Activated naive CD8-positive, alpha-beta T cell treated with anti-CD3 and anti-CD28 coated beads, Interleukin-2, amount 50 U/mL, for 16 hours (primary cell): ENCODE results near the gene ARID4B.
"Not testable (repeated sequence)": the region's sequence is repeated elsewhere in the genome, so short reads cannot be mapped to it uniquely, and the experiment has no call there.

Experiments used
- DNase-seq: peaks from one replicate; pipeline ENCODE4 v3.0.0-alpha.2; 2020; ENCODE audit warnings: low read depth, low spot score

The ARID4B gene

DNA sequence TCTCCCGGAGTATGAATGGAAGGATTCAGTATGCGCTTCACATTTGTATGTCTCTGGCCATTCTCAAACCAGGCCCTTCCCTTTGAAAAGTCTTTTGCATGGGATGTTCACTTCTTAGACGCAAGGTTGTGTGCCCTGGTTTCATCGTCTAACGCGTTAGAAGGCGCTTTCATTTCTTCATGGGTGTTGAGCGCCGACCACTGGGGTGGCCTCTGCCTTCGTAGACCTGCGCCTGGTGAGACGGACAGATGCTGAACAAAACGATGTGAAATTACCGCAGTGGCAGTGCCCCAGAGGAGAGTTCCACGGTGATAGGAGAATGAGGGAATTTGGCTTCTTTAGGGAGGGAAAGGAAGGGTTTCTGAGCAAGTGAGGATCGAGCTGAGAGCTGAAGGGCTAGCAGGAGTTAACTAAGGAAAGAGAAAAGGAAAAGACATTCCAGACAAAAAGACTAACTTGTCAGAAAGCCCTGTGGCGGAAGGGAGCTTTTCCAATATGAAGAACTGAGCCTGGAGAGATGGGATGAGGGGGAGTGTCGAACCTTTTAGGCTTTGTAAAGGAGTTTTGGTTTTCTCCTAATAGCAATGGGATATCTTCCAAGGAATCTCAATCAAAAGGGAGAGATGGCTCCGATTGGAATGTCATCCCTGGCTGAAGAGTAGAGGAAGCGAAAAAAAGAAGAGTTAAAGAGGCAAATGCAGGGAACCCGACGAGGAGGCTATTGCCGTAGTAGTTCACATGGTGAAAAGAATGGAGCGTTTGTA is 1.3 kb upstream of the ARID4B start:
- DNase-seq, result no peak

DNA sequence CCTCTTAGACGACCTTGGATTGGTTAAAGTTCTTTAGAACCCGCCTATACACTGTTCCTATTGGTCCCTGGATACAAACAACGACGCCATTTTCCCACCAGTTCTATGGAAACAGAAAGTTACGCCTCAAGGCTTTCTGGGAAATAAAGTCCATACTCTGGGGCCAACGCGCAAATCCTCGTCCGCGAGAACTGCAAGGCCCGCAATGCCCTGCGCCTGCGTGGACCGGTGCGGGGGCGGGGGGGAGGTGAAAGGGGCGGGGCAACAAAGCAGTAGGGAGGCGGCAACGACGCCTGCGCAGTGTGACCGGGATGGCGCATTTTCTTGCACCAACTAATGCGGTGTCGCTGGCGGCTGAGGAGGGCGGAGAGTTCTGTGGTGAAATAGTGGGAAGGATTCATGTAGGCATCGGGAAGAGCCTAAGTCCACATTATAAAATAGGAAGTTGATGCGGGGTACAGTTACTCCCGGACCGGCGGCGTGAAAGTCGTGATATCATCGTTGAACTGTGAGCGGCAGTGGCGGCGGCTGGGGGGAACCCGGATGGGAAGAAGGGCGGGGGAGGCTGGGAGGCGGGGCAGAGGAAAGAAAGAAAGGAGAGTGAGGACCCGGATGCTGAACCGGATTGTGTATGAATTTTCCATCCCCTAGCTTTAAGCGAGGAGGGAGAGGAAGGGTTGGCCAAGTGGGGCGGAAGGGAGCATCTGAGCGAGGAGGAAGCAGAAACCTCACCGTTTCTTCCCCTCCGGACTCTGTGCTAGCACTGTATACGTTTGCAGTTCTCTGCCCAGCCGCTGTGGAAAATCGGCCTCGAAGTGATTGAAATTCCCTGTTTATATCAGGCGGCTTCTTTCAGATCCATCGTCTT is 526 bp upstream of the ARID4B start, which contains the start of gene GGPS1:
Gene GGPS1 (plus strand): TSS at position 300 of the 868 bp plus-strand sequence. CDS start 6,695 bp downstream, outside the sequence.
- peak; percentile 98 for DNase-seq

DNA sequence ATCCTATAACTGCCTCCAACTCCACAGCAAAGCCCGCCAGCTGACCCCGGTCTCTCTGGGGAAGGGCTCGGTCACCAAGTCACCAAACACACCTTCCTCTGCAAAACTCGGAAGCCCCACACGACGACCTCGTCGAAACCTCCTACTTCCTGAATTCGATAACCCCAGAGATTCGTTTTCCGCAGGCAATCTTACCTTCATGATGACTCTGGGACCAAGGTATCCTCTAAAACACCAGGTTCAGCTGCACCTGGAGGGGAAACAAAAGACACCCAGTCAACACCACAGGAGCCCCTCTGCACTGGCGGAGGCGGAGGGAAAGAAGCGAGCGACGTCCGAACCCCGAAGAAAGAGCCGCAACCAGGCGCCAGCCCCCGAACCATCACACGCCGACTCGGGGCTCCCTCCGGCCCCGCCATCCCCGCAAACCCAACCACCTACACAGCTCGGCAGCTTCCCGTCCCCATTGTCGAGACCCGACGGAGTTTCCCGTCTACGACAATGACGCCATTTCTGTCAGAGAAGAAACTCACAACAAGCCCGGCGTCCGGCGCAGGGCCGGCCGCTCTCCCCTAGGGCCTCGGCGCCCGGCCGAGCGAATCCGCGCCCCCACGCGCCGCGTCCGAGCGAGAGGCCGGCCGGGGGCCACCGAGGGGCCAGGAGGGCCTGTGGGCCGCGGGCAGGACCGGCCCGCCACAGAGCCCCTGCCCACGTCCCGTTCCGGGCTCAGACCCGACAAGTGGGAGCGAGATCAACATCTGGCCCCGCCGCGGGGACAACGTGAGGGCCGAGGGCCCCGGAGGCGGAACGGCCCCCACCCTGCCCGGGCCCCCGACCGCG is 1.0 kb downstream of the ARID4B start:
- DNase-seq, result peak; percentile 32

DNA sequence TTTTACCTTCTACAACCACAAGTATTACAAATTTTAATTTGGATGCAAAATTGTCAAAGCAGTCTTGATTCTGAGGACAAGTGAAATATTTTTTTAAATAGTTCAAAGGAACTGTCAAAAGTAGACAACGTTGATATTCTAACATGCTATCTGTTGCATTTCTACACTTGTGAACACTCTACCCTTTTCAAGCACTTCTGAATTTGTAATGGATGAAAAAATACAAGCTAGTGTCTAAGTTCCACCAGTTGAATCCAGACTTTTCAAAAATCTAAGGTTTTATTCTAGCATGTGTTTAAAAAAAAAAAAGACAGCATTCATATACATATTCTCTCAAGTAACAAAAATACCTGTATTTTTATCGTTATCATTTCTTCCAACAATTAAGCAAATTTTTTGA is 2.1 kb downstream of the ARID4B start:
- DNase-seq, result no peak

DNA sequence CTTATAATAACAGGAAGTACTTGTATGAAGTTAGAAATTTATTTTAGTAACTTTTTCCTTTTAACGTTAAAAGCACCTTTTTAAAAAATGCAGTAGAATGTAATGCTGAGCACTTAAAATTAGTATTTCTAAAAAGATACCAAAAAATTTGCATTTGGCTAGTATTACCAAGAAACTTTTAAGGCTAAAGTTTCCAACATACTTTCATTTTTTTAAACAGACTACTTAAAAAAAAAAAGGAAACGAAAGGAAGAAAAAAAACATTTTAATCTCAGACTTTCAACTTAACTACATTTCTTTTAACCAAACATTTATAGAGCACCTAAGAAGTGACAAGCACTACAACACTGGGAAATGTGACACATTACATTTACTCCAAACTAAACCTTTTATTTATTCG is 2.8 kb downstream of the ARID4B start:
- no peak for DNase-seq

DNA sequence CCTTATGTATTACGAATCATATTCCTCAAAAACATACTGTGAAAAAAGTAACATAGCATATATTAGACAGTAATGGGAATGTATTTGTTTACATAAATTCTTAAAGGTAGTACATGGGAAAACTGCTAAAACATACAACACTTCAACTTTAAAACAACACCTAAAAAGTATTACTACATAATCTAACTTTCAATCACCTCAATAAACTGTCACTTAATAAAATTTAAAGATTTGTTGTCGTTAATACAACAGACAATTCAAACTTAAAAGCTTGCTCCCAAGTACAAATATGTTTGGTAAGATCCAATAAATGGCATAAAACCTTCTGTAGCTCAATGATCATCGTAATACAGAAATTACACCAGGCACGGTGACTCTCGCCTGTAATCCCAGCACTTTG is 3.7 kb downstream of the ARID4B start:
- no peak for DNase-seq

DNA sequence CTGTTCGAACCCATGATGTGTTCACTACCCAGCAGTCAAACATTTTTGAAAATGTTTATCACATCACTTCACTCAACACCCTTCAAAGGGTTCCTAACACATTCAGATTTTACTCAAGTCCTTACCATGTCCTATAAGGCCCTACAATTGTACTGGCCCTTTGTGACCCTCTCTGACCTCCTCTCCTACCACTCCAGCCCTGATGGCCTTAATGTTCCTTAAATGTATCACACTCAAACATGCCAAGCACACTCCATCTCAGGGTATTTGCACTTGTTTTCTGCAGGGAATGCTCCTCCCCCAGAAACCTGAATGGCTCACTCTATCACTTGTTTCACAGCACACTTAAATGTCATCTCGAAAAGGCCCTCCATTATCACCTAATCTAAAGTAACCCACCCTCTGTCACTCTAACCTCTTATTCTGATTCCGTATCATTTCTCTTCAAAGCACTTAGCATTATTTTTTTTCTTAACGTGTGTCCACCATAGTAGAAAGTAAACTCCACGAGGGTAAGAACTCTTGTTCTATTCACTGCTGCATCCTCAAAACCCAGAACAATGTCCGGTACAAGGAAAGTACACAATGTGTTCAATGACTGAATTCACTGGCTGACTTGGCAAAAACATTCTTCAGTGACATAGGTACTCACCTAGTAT is 7.3 kb downstream of the ARID4B start:
- DNase-seq, result no peak

DNA sequence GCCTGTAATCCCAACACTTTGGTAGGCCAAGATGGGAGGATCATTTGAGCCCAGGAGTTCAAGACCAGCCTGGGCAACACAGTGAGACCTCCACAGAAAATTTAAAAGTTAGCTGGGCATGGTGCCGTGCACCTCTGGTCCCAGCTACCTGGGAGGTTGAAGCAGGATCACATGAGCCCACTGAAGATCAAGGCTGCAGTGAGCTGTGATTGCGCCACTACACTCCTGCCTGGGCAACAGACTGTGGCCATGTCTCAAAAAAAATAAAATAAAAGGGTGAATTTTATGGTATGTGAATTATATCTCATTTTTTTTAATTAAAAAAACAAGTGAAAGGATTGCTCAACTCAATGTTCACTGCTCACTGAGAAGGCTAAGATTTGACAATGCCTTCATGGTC is 8.7 kb downstream of the ARID4B start:
- DNase-seq, result no peak

DNA sequence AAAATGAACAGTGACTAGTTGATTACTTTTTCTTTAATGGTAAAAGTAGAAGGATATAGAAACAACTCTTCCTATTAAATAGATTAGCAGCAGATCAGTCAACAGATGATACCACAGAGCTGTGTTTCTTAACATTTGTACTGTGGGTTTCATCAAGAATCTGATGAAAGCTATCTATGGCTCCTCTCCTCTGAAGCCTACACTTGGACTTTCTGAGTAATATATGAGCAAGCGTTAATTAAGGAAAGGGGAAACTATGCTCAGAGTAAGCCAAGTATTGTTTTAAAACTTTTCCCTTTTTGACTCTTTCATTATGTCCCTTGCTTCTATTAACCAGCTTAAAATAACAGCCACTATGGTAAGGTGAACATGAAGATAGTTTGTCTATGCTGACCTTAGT is 10.8 kb downstream of the ARID4B start:
- no peak for DNase-seq

DNA sequence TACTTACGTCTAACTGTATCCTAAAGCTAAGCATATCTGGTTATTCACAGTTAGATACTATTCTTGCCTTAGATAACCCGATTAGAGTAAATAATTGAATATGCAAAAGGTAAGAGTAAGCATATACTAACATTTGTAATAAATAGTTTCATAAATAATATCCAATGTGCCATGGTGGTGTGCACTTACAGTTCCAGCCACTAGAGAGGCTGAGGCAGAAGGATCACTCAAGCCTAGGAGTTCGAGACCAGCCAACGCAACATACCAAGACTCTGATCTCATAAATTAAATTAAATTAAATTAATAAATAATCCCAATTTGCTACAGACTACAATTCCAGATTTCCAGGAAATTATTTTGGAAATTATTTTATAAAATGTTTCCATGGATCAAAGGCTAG is 12.2 kb downstream of the ARID4B start:
- no peak for DNase-seq

DNA sequence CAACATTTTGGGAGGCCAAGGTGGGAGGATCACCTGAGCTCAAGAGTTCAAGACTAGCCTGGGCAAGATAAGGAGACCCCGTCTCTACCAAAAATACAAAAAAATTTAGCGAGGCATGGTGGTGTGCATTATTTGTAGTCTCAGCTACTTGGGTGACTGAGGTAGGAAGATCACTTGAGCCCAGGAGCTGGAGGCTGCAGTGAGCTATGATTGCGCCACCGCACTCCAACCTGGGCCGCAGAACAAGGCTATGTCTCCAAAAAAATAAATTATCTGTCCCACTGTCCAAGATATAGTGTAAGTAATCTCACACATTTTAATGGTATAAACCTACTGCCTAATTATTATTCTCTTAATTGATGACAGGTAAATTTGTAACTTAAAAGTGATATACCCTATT is 12.8 kb downstream of the ARID4B start:
- DNase-seq, result no peak

DNA sequence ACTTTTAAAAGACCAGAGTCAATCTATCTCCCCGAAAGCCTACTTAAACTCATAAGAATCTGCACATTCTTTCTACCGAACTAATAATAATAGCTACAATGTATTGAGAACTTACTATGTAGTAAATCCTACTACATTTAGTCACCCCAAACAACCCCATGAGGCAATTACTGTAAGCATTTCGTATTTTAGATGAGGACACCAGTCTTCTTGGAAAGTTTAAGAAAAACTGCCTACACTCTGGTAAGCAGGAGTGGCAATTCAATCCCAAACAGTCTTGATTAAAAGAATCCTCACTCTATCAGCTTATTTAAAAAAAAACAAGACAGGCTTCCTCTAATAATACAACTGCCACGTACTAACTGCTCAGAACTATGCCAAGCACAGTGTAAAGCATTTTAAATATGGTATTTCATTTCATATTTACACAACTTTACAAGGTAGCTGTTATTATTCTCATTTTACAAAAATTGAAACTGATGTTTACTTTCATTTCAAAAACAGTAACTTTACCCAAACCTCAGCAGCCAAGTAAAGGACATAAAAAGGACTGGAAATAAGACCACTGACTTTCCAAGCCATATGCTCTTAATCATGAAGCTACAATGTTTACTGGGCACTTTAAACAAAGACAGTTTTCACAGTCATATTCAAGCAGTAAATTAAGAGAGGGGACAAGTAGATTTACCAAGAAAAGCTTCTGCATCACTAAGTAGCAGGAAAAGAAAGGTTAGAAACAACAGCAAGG is 13.9 kb downstream of the ARID4B start:
- no peak for DNase-seq

DNA sequence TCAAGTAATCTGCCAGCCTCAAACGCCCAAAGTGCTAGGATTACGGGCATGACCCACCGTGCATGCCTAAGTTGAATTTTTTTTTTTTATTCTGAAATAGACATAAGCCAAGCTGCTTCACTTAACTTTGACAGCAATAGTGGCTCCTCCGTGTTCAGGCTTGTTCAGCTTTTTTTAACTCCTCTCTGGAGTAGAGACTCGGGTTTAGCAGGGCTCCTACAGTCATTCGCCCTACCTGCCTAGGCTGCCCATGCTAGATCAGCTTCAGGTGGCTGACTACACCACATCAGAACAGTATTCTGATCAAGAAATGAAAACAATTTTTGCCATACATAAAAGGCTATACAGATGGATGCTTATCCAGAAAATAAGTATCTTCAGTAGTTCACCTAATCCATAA is 14.7 kb downstream of the ARID4B start:
- no peak for DNase-seq

DNA sequence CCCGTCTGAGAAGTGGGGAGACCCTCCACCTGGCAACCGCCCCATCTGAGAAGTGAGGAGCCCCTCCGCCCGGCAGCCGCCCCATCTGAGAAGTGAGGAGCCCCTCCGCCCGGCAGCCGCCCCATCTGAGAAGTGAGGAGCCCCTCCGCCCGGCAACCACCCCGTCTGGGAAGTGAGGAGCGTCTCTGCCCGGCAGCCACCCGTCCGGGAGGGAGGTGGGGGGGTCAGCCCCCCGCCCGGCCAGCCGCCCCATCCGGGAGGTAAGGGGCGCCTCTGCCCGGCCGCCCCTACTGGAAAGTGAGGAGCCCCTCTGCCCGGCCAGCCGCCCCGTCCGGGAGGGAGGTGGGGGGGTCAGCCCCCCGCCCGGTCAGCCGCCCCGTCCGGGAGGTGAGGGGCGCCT is 18.8 kb downstream of the ARID4B start:
- not testable (repeated sequence) for DNase-seq

DNA sequence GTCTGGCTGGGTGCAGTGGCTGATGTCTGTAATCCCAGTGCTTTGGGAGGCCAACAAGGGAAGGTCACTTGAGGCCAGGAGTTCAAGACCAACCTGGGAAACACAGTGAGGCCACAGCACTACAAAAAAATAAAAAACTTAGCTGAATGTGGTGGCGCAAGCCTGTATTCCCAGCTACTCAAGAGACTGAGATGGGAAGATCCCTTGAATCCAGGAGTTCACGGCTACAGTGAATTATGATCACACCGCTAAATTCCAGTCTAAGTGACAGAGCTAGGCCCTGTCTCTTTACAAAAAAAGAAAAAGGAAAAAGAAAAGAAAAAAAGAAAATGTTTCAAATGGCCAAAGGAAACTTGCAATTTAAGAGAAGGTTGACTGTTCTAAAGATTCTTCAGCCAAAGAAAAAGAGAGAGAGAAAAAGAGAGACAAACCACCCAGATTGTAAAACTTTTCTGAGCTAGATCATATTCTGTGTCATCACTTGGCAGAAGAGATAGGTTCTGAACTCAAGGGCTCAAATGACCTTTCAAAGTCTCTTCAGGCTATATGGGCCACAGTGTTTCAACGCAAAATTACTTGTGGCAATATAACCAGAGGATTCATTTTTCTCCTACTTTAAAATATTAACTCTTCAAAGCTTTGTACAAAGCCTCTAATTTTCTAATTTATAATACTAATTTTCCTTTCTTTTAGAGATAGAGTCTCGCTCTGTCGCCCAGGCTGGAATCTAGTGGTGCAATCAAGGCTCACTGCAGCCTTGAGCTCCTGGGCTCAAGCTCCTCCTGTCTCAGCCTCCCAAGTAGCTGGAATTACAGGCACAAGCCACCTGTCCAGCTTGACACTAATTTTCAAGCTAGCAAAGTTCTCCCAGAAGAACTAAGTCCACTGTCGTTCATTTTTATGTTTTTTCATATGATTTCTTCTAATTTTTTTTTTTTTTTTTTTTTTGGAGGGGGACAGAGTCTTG is 20.5 kb downstream of the ARID4B start:
- no peak for DNase-seq

DNA sequence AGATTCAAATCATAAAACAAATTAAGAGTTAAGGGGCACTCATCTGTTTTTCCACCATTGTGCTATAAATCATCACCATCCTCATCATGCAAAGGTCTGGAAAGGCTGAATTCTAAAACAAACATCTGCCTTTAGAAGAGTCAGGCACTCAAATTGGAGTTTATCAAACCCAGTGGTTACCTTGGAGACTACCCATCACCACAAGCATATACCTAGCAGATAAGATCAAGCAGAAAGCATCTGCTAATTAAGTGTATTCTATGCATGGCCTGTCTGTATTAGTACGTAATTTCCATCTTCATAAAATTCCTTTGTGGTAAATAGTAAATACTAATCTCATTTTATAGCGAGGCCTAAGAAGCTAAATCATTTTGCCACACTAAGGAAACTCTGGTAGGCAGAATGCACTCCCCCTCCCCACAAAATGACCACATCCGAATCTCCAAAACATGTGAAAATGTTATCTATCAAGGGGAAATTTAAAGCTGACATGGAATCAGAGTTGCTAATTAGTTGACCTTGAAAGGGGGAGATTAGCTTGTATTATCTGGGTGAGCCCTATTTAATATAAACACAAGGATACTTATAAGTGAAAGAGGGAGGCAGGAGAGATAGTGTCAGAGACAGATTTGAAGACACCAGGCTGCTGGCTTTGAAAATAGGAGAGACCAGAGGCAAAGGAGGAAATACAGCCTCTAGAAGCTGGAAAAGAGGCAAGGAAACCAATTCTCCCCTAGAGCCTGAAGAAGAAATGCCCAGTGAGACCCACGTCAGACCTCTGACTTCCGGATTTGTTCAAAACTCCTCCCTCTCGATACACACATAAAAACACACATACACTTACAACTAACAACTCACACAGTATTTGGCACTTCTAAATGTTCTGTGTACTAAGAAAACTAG is 23.2 kb downstream of the ARID4B start:
- DNase-seq, result no peak

DNA sequence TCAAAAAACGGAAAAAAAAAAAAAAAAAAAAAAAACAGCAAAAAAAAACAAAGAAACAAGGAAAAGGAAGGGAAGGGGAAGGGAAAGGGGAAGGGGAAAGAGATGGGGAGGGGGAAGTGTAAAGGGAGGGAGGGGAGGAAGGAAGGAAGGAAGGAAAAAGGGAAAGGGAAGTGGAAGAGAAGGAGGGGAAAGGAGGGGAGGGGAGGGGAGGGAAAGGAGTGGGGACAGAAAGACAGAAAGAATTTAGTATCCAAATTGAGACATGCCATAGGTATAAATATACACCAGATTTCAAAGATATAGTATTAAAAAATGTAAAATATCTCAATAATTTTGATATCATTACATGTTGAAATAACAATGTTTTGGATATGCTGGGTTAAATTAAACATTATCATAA is 25.8 kb downstream of the ARID4B start:
- DNase-seq, result no peak

DNA sequence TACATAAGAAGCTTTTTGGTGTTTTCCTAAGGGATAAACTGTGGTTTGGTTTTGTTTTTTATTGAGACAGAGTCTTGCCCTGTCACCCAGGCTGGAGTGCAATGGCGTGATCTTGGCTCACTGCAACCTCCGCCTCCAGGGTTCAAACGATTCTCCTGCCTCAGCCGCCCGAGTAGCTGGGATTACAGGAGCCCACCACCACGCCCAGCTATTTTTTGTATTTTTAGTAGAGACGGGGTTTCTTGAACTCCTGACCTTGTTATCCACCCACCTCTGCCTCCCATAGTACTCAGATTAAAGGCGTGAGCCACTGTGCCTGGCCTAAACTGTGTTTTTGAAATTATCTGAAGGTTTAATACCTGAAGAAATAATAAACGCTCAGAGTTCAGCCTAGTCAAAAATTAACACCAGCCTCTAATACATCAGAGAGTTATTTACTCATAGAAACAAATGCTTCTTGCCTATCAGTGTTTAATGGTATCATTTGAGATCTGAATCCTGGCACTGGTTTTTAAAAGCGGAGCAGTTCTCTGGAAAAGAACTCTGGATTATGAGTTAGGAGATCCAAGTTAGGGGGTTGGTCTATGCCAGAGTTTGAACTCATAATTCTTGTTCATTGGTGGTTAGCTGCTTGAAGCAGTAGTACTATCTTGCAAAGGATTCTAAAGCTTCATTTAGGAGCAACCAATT is 28.7 kb downstream of the ARID4B start:
- no peak for DNase-seq
